Heart left ventricle (tissue), 13 donors: ENCODE results near the gene SYT9.

ENCODE experiments used
- CTCF ChIP-seq, 12 donors: fragments of 200-600 bp; sonication (generic) in 4 of 12; IDR thresholded peaks; one replicate each; pipeline versions ENCODE4 v1.5.0 to v1.8.0; 2018 to 2022; ENCODE audit warnings: antibody characterized with exemption in 12 of 12, mild to moderate bottlenecking in 5 of 12
- POLR2A ChIP-seq, 2 donors: fragments of 450-650 bp; IDR thresholded peaks; one replicate each; pipeline ENCODE4 v1.6.1; 2017; ENCODE audit warnings: antibody characterized with exemption in 2 of 2, mild to moderate bottlenecking in 2 of 2, moderate library complexity in 2 of 2
- donor health status: ischemic (EF 13 %, LVEDD 7.1; RV severe dilation, severe dysfunction).
- donor health status: DM: no; HTN: yes; CAD: no.
- donor health status: DM: no; HTN: no; CAD: no.
- donor health status: ischemic (EF 25% LVEDD 6.9; RV normal size, moderate dysfunction).
- donor health status: ischemic (EF 25% LVEDD 5.7; RV mildly dilated, moderate dysfunction).
- donor health status: ischemic (EF 35%, LVEDD 5.7; RV mildly dilated, moderate dysfunction).
- donor health status: nonischemic (EF 11% LVEDD 7.7; RV severe dilation, severe dysfunction).
- donor health status: DM: yes; HTN: yes; CAD: no.
- donor health status: PGD.
- donor health status: ischemic (EF 29% LVEDD 5.4; RV normal size, mild dysfunction).
- donor health status: nonischemic (EF 23%, LVEDD 6.1; RV moderate dilation, normal function).

GRCh38 chr11:7423946-7424345 is 172.2 kb downstream of the SYT9 start:
- TF ChIP-seq POLR2A (IDR thresholded peaks at IDR 0.05) = no peak
- TF ChIP-seq CTCF (IDR thresholded peaks at IDR 0.05) = no peak
